ENCODE results near the gene SATB1.
"Not testable (repeated sequence)": the region's sequence is repeated elsewhere in the genome, so short reads cannot be mapped to it uniquely, and the experiment has no call there.

Gene SATB1

DNA sequence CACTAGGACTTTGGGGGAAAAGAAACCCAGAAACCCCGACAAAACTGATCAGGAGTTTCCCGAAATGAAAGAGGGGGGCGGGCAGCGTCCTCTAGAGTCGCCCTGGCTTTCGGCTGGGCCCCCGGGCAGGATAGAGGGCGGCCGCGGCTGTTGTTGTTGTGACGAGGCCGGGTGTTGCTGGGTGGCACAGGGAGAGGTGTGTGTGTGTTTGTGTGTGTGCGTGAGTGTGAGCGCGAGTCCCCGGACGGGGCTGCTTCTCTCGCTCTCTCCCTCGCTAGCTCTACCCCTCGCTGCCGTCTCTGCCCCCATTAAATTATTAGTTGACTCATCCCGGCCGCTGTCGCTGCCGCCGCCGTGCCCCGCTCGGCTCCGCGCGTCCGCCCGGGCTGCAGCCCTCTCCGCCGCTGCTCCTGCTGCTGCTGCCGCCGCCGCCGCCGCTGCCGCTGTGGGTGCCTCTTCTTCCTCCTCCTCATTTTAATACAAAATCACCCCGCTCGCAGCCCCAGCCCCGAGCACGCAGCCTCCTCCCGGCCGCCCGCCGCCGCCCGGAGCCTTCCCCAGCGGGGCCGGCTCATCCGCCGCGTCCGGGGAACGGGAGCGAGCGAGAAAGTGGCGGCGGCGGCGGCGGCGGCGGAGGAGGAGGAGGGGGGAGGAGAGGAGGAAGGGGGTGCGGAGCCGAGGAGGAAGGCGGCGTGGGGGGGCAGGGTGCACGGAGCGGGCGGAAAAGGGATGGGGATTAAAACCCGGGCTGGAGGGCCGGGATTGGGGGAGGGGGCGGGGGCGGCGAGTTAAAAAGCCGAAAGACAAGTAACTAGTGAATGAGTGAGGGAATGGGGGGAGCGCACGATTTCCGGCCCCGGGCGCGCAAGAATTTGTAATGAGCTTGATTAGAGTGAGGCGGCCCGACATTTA, at the start of gene SATB1:
Gene SATB1, minus strand, starts transcription at position 611 of the 912 bp plus-strand sequence. CDS start 4,372 bp downstream, outside the sequence.
- peak in 1 of 2 donors; percentile 47 for DNase-seq

- no peak for DNase-seq
Measured at GRCh38 chr3:18474202-18474601, 49.1 kb upstream of the SATB1 start.

GRCh38 chr3:18469775-18470174, 44.6 kb upstream of the SATB1 start:
- no peak for DNase-seq

DNA sequence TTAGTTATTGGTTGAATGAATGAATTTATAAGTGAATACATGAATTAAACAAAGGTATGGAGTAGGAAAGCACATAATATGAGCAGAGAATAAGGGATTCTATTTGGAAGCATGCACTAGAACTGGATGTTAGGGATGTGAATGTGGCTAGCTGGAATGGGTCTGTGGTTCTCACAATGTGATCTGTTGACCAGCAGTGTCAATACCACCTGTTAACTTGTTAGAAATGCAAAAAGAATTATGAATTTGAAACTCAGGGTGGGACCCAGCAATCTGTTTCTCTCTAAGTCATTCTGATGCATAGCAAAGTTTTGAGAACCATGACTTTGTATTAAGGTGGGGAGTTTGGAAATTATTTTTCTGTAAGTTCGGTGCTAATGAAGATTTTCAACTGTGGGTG, 41.0 kb upstream of the SATB1 start:
- no peak for DNase-seq

- DNase-seq = no peak
Measured at GRCh38 chr3:18454766-18455165, 29.6 kb upstream of the SATB1 start.

DNA sequence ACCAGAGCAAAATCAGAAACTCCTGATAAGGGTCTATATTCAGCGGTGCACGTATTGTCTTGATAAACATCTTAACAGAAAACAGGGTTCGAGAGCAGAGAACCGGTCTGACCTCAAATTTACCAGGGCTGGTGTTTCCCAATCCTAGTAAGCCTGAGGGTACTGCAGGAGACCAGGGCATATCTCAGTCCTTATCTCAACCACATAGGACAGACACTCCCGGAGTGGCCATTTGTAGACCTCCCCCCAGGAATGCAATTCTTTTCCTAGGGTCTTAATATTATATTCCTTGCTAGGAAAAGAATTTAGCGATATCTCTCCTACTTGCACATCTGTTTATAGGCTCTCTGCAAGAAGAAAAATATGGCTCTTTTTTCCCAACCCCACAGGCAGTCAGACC, 24.5 kb upstream of the SATB1 start:
- not testable (repeated sequence) for DNase-seq

DNA sequence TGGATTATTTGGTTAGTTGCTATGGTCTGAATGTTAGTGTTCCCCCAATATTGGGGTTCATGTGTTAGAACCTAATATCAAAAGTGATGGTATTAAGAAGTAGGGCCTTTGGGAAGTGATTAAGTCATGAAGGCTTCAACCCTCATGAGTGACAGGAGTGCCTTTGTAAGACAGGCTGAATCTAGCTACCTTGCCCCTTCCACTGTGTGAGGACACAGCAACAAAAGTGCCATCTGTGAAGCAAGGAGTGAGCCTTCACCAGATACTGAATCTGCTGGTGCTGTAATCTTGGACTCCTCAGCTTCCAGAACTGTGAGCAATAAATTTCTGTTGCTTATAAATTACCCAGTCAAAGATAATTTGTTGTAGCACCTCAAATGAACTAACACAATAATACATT, 22.6 kb upstream of the SATB1 start:
- DNase-seq = no peak

GRCh38 chr3:18446149-18446825, 21.1 kb upstream of the SATB1 start:
- no peak for DNase-seq

GRCh38 chr3:18445401-18446148, 20.4 kb upstream of the SATB1 start:
- DNase-seq = peak; percentile 56 to 58

- peak; percentile 60 to 67 for DNase-seq
Measured at GRCh38 chr3:18444595-18445400, 19.7 kb upstream of the SATB1 start.

- peak in 1 of 2 donors; percentile 29 for DNase-seq
Measured at GRCh38 chr3:18443665-18444594, 18.8 kb upstream of the SATB1 start.

- DNase-seq = peak in 1 of 2 donors; percentile 40
Measured at GRCh38 chr3:18442756-18443664, 17.9 kb upstream of the SATB1 start.

DNA sequence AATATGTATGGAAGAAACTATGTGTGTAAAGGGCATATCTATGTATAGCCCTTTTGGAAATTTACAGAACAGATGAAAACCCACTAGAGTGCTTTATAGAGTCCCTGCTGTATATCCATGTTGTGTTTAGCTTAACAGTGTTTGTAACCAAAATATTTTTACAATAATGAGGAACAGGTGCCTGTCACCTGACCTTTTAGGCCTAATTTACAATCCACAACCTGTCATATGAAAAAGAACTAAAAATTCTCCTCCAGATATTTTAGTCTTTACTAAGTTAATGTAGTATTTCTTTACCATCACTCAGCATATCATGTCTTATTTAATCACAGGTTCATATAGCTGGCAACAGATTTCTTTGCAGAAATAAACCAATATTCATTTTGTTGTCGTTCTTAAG, 16.4 kb upstream of the SATB1 start:
- no peak for DNase-seq

DNA sequence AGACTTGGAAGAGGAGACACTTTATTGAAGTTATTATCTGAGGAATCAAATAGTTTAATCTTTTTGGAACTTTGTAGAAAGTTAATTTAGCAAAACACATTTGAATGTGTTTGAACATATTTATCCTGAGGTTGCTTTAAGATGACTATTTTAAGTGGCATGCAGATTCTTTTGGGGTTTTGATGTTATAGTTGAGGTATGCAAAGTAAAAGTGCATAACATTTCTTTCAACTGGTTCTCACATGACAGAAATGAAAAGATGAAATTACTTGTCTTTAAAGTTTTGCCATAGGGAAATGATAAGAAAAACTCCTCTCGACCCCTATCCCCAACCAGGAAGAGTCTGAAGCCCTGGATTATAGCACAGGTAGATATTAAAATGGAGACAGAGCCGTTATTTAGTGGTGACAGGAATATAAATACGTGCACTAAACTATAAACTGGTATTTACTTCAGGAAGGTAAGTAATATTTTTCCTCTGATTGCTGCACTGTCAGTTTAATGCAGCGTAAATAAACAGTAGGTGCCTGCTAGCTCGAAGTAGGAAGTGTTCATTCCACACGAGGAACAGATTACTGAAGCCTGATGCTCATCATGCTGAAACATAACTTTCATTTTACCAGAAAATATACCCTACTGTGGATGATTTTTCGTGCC, 15.1 kb upstream of the SATB1 start:
- no peak for DNase-seq

DNA sequence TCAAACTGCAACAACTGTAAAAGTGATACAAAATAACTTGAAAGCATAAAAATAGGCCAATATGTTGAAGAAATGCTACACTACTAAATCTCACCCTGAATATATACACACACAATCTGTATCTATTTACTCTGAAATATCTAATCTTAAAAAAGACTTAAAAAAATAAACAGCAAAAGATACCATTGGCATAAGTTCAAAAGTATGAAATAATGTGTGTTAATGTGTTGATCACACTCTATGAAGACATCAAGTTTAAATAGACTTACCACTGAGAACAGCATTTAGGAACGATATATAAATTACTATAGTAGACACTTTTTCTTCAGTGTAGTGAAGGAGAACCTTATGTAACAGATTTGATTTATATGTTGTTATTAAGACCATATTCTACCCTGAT, 14.1 kb upstream of the SATB1 start:
- DNase-seq = no peak

DNA sequence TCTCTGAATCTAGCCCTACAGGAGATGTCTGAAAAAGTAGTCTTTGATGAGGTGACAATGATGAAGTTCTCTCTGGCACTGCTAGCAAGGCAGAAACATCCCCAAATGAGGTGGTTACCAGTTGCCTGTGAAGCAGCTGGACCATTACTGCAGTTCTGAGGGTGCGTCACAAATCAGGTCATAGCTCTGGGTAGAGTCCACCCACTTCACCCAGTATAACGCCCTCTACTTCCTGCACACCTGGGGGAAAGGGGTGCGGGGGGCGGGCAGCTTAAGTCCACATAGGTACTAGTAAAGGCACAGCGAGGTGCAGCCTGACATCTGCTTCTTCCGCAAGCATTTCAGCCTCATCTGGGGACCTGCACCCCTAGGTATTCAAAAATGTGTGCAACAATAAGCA, 13.4 kb upstream of the SATB1 start:
- peak; percentile 29 to 59 for DNase-seq

DNA sequence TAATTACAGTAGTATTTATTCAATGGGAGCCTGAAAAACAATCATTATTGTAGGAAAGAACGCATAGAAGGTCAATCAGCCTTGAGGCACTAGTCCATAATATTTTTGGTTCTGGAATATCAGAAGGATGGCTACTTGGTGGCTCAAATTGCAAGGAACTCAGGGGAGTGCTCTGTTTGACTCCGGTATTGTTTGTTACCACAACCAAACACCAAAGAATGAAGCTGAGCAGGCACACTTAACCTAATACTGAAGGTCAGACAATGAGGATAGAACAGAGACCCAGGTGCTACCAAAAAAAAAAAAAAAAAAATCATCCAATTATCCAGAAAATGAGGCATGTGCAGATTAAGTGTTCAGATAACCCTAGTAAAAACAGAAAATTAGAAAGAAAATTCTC, 11.1 kb upstream of the SATB1 start:
- no peak for DNase-seq

- no peak for DNase-seq
Measured at GRCh38 chr3:18434711-18435110, 9.6 kb upstream of the SATB1 start.

- no peak for DNase-seq
Measured at GRCh38 chr3:18432752-18433151, 7.6 kb upstream of the SATB1 start.

GRCh38 chr3:18431266-18431665, 6.1 kb upstream of the SATB1 start:
- DNase-seq = no peak

All from stimulated activated CD4-positive, alpha-beta T cell treated with anti-CD3 and anti-CD28 coated beads, Interleukin-2, amount 100 ng/mL, for 48 hours (primary cell).